Body of pancreas (tissue), 4 donors: ENCODE data around the gene CREB3L2.

ENCODE experiments used
- POLR2A ChIP-seq, 3 donors: fragments of 450-650 bp; IDR thresholded peaks; one replicate each; pipeline ENCODE4 v1.6.1; 2016; ENCODE audit warnings: antibody characterized with exemption in 3 of 3, mild to moderate bottlenecking in 2 of 3
- TF ChIP-seq, protein P1 (sequence below), 7 experiments: fragments of 450-650 bp in 4 of 7; fragments of 200-600 bp in 3 of 7; sonication (generic) in 3 of 7; IDR thresholded peaks; one replicate each; pipeline ENCODE4 v1.5.1; 2016 to 2019; ENCODE audit warnings: antibody characterized with exemption in 7 of 7

DNA sequence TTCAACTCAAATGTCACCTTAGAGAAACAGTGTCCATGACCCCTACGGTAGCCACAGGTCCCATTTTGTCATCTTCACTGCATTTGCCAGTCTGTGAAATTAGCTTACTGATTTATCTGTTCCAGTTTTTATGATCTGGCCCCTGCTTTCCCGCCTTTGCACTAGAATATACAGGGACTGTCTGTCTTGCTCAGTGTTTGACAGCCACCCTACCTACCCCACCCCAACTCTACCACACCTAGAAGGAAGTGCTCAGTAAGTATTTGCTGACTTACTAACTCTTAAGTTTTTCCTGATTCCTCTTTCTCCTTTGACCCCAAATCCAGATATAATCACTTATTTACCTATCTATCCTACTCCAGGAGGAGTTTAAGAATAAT lies 49.5 kb downstream of the CREB3L2 start:
- TF ChIP-seq, protein P1, sequence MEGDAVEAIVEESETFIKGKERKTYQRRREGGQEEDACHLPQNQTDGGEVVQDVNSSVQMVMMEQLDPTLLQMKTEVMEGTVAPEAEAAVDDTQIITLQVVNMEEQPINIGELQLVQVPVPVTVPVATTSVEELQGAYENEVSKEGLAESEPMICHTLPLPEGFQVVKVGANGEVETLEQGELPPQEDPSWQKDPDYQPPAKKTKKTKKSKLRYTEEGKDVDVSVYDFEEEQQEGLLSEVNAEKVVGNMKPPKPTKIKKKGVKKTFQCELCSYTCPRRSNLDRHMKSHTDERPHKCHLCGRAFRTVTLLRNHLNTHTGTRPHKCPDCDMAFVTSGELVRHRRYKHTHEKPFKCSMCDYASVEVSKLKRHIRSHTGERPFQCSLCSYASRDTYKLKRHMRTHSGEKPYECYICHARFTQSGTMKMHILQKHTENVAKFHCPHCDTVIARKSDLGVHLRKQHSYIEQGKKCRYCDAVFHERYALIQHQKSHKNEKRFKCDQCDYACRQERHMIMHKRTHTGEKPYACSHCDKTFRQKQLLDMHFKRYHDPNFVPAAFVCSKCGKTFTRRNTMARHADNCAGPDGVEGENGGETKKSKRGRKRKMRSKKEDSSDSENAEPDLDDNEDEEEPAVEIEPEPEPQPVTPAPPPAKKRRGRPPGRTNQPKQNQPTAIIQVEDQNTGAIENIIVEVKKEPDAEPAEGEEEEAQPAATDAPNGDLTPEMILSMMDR (IDR thresholded peaks at IDR 0.05): no peak
- TF ChIP-seq POLR2A (IDR thresholded peaks at IDR 0.05): no peak
